ENCODE data around the gene CMTM7. TPM values are rescaled to one million over a fixed set of nuclear protein-coding genes. Genes with fewer than 3 reads are reported as not detected.

The CMTM7 gene
- total and polyA plus RNA-seq, 2 of the 8 experiments (the other 6 are each of a cell fraction or from before 2014, with no cell fraction given), result 33.3 to 65.8 TPM

DNA sequence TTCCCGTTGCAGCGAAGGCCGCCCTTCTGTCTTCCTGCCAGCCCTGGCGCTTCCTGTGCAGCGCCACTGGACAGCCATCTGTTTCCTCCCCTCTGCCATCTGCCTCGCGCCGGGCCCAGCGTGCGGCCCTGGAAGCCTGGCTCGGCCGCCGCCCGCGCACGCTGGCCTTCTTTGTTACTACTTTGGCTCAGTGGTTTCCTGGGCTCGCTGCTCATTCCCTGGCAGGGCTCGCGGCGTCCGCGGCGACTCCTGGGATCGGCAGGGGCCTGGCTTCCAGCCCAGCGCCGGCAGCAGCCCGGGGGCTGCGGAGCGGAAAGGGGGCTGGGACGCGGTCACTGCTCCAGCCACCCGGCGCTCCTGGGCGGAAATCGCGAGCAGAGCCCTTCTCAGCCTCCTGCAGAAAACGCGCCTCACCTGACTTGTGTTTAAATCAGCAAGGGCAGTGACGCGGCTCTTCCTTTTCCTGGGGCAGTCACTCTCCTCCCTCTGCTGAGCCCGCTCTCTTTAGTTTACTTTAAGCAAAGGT, 10.0 kb downstream of the CMTM7 start (continued):
- TF ChIP-seq MAX (IDR thresholded peaks at IDR 0.05) (peak; percentile 88), YY1 (IDR thresholded peaks at IDR 0.05; ENCODE audit: low read depth, low read length) (0 out of 2 replicates have a peak, but pooled peaks have one; percentile 37), PHF8 (conservative IDR thresholded peaks at IDR 0.05; ENCODE audit: low read depth, low read length) (peak; percentile 53; the same call in 1 of the 2 replicates)
